ENCODE data around the gene DMPK. TPM values are rescaled to one million over a fixed set of nuclear protein-coding genes. Genes with fewer than 3 reads are reported as not detected.
A peak's percentile ranks its signal among the peaks of the same experiment; 100 is the strongest.

Gene DMPK
- total RNA-seq, 2 experiments from 2014 or later: 26.4 to 32.2 TPM

GRCh38 chr19:45821103-45821521 lies 38.8 kb upstream of the DMPK start:
- peaks cover 5% of the 10 kb centered on the region for H3K36me3 Mint-ChIP-seq
- H3K4me1 Mint-ChIP-seq: peaks cover 5% of the 10 kb centered on the region
- H3K9me3 Mint-ChIP-seq: no peaks in the 10 kb centered on the region
- POLR2A ChIA-PET: interaction anchor here (1.4 kb wide), 1 partner anchor 9 kb away, joined by 5 read pairs; no protein-coding TSS in a partner anchor
- ATAC-seq (ENCODE audit: low read depth) (no peak), DNase-seq (no peak)
- no peaks in the 10 kb centered on the region for H3K27me3 Mint-ChIP-seq
- no peak overlapping the region for H3K27ac Mint-ChIP-seq
- H3K4me3 Mint-ChIP-seq: no peak overlapping the region

GRCh38 chr19:45820413-45821102 lies 38.3 kb upstream of the DMPK start:
- POLR2A ChIA-PET: interaction anchor here (0.6 to 1.4 kb wide), 2 partner anchors 9 to 34 kb away, joined by 3 to 5 read pairs; no protein-coding TSS in a partner anchor
- peak overlapping the region; percentile 30 for H3K27ac Mint-ChIP-seq
- no peak for DNase-seq
- H3K27me3 Mint-ChIP-seq: no peaks in the 10 kb centered on the region
- peaks cover 3% of the 10 kb centered on the region for H3K4me1 Mint-ChIP-seq
- peaks cover 5% of the 10 kb centered on the region for H3K36me3 Mint-ChIP-seq
- no peaks in the 10 kb centered on the region for H3K9me3 Mint-ChIP-seq
- no peak overlapping the region for H3K4me3 Mint-ChIP-seq
- no peak for ATAC-seq (ENCODE audit: low read depth)

GRCh38 chr19:45819769-45820168 lies 37.5 kb upstream of the DMPK start:
- peak overlapping the region; percentile 45 for H3K27ac Mint-ChIP-seq
- no peak for DNase-seq

GRCh38 chr19:45817725-45818301 lies 35.5 kb upstream of the DMPK start:
- Mint-ChIP-seq H3K27ac (no peak overlapping the region), H3K36me3 (peaks cover 3% of the 10 kb centered on the region), H3K4me1 (no peaks in the 10 kb centered on the region), H3K9me3 (no peaks in the 10 kb centered on the region), H3K27me3 (no peaks in the 10 kb centered on the region), H3K4me3 (no peak overlapping the region)
- ATAC-seq (ENCODE audit: low read depth) (no peak), DNase-seq (no peak)
- POLR2A ChIA-PET: interaction anchor here (0.7 to 1.6 kb wide), 4 partner anchors 12 to 1982 kb away, joined by 3 to 6 read pairs (median 3); no protein-coding TSS in a partner anchor

More at GRCh38 chr19:45819769-45820168, 37.5 kb upstream of the DMPK start:
- ATAC-seq (ENCODE audit: low read depth): no peak
- no peaks in the 10 kb centered on the region for H3K9me3 Mint-ChIP-seq
- POLR2A ChIA-PET: interaction anchor here (0.6 to 1.4 kb wide), 2 partner anchors 10 to 35 kb away, joined by 3 to 5 read pairs; no protein-coding TSS in a partner anchor
- no peak overlapping the region for H3K4me3 Mint-ChIP-seq
- peaks cover 3% of the 10 kb centered on the region for H3K4me1 Mint-ChIP-seq
- no peaks in the 10 kb centered on the region for H3K27me3 Mint-ChIP-seq
- H3K36me3 Mint-ChIP-seq: peaks cover 5% of the 10 kb centered on the region

- peaks cover 3% of the 10 kb centered on the region for H3K36me3 Mint-ChIP-seq
- no peak overlapping the region for H3K4me3 Mint-ChIP-seq
- H3K27me3 Mint-ChIP-seq: no peaks in the 10 kb centered on the region
These were observed 34.9 kb upstream of the DMPK start for GRCh38 chr19:45817010-45817724.

GRCh38 chr19:45816236-45817009 lies 34.1 kb upstream of the DMPK start:
- Mint-ChIP-seq H3K4me3 (no peak overlapping the region), H3K36me3 (peaks cover 3% of the 10 kb centered on the region), H3K27ac (no peak overlapping the region), H3K4me1 (no peaks in the 10 kb centered on the region), H3K27me3 (no peaks in the 10 kb centered on the region), H3K9me3 (no peaks in the 10 kb centered on the region)
- POLR2A ChIA-PET: interaction anchor here (0.6 to 1.5 kb wide), 10 partner anchors 17 to 507 kb away, joined by 3 to 6 read pairs (median 4); partner anchors contain the start of gene IRF2BP1
- DNase-seq: no peak
- no peak for ATAC-seq (ENCODE audit: low read depth)

More at GRCh38 chr19:45817010-45817724, 34.9 kb upstream of the DMPK start:
- Mint-ChIP-seq H3K4me1 (no peaks in the 10 kb centered on the region), H3K9me3 (no peaks in the 10 kb centered on the region), H3K27ac (no peak overlapping the region)
- peak; percentile 97 for ATAC-seq (ENCODE audit: low read depth)
- POLR2A ChIA-PET: interaction anchor here (0.7 to 1.6 kb wide), 10 partner anchors 13 to 1983 kb away, joined by 3 to 6 read pairs (median 4); partner anchors contain the start of gene IRF2BP1
- DNase-seq: peak; percentile 97

GRCh38 chr19:45815481-45816216 lies 33.4 kb upstream of the DMPK start:
- H3K27me3 Mint-ChIP-seq: no peaks in the 10 kb centered on the region
- no peaks in the 10 kb centered on the region for H3K9me3 Mint-ChIP-seq
- POLR2A ChIA-PET: interaction anchor here (0.6 to 1.5 kb wide), 4 partner anchors 67 to 506 kb away, joined by 3 to 5 read pairs (median 4); partner anchors contain the start of gene IRF2BP1
- no peak overlapping the region for H3K4me3 Mint-ChIP-seq
- H3K36me3 Mint-ChIP-seq: no peaks in the 10 kb centered on the region
- H3K27ac Mint-ChIP-seq: no peak overlapping the region
- ATAC-seq (ENCODE audit: low read depth): no peak
- no peak for DNase-seq
- no peaks in the 10 kb centered on the region for H3K4me1 Mint-ChIP-seq

DNA sequence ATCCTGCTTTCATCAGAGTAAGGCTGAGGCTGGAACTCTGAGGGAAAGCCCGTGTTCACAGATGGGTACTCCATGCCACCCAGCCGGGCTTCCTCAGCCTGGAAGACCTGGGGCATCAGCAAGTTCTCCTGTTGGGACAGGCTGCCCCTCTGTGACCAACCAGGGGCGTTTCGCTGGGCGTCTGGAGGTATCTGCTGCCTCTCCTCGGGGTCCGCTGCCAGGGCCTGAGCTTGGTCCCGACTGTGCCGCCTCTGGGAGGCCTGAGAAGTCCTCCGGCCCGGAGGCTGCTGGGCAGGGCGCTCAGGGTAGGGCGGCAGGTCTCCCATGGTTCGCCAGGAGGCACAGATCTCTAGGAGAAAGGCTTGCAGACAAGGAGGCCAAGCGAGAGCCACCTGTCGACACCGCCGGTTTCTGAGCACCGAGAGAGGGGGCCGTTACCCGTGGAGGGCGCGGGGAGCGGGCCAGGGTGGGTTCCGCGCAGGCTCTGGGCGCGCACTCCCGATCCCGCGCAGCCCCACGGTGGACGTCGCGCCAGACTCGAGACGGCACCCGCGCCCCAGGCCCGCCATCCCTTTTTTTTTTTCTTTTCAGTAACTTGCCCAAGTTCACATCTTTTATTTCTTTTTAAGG lies 32.7 kb upstream of the DMPK start, which contains the start of gene RSPH6A:
Gene RSPH6A (minus strand): TSS at position 458 of the 630 bp plus-strand sequence. CDS start 132 bp downstream, at position 326.
- POLR2A ChIA-PET: interaction anchor here (1.0 to 1.6 kb wide), 3 partner anchors 16 to 188 kb away, joined by 3 to 5 read pairs (median 4); no protein-coding TSS in a partner anchor
- peaks cover 5% of the 10 kb centered on the region for H3K4me1 Mint-ChIP-seq
- no peak within 1 kb of the TSS for H3K4me3 Mint-ChIP-seq
- no peak within 1 kb of the TSS for H3K27ac Mint-ChIP-seq
- no peaks in the 10 kb centered on the region for H3K9me3 Mint-ChIP-seq
- no peaks in the 10 kb centered on the region for H3K36me3 Mint-ChIP-seq
- no peaks in the 10 kb centered on the region for H3K27me3 Mint-ChIP-seq
- DNase-seq (no peak), ATAC-seq (ENCODE audit: low read depth) (no peak)

DNA sequence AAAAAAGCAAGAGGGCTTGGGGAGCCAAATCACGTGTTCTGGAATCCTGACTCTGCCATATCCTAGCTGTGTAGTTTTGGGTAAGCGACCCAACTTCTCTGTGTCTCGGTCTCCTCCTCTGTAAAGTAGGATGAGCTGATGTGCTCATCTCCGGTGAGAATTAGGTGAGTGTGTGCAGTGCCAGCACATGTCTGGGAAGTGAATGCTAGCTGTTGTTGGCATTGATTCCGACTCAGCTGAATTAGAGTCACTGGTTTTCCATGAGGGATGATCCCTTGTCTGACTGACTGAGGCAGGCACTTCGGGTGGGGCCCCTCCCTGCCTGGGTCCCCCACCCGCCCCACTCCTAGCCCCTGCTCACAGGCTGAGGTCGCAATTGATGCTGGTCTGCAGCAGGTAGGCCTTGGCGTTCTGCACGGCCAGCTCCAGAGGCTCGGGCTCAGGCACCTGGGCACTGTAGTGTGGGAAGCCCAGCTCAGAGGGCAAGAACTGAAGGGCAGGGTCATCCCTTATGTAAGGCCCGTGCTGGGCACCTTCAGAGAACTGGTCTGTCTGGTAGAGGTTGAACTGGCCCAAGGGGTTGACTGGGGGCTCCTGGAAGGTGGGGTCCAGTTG lies 32.0 kb upstream of the DMPK start:
- no peak overlapping the region for H3K4me3 Mint-ChIP-seq
- peaks cover 11% of the 10 kb centered on the region for H3K4me1 Mint-ChIP-seq
- POLR2A ChIA-PET: interaction anchor here (0.7 to 1.6 kb wide), 4 partner anchors 15 to 188 kb away, joined by 3 to 5 read pairs (median 4); no protein-coding TSS in a partner anchor
- H3K9me3 Mint-ChIP-seq: no peaks in the 10 kb centered on the region
- no peak for DNase-seq
- ATAC-seq (ENCODE audit: low read depth): no peak
- no peak overlapping the region for H3K27ac Mint-ChIP-seq
- H3K27me3 Mint-ChIP-seq: peaks cover under 1% of the 10 kb centered on the region
- no peaks in the 10 kb centered on the region for H3K36me3 Mint-ChIP-seq

- H3K27me3 Mint-ChIP-seq: peaks cover 8% of the 10 kb centered on the region
- H3K4me3 Mint-ChIP-seq: no peak overlapping the region
- peaks cover 11% of the 10 kb centered on the region for H3K4me1 Mint-ChIP-seq
- DNase-seq: no peak
- no peaks in the 10 kb centered on the region for H3K36me3 Mint-ChIP-seq
- POLR2A ChIA-PET: no interaction called here
- no peak for ATAC-seq (ENCODE audit: low read depth)
- H3K9me3 Mint-ChIP-seq: no peaks in the 10 kb centered on the region
- H3K27ac Mint-ChIP-seq: no peak overlapping the region
These were observed 30.0 kb upstream of the DMPK start for GRCh38 chr19:45812297-45812696.

DNA sequence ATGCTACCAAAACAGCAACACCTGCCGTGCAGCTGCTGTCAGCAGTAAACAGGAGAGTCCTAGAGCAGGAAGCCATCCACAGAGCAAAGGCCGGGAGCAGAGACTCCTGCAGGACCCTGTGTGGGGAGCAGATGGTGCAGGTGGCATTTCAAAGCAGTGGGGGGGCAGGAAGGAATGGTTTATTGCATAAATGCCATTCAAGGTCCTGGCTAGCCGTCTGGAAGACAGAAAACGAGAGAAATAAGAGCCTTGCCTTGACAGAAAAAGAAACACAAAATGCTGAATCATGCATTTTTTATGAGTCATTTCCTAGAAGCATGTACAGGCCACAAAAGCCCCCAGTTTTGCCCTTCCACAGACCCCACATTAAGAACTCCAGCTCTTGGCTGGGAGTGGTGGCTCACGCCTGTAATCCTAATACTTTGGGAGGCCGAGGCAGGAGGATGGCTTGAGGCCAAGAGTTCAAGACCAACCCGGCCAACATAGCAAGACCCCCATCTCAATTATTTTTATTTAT lies 27.4 kb upstream of the DMPK start:
- no peak for ATAC-seq (ENCODE audit: low read depth)
- Mint-ChIP-seq H3K4me3 (peak overlapping the region; percentile 61), H3K36me3 (no peaks in the 10 kb centered on the region), H3K4me1 (peaks cover 11% of the 10 kb centered on the region), H3K9me3 (no peaks in the 10 kb centered on the region), H3K27ac (no peak overlapping the region), H3K27me3 (peaks cover 10% of the 10 kb centered on the region)
- POLR2A ChIA-PET: no interaction called here
- DNase-seq: no peak
